Cardiac muscle cell (in vitro differentiated cells and primary cell): ENCODE data around the gene MAPK8IP3. TPM values are rescaled to one million over a fixed set of nuclear protein-coding genes. Genes with fewer than 3 reads are reported as not detected.

Source experiments
- DNase-seq, 2 donors: peaks; one replicate each; pipeline versions ENCODE4 v3.0.0 to v3.0.0-alpha.2; 2010 to 2017; ENCODE audit warnings: low read depth in 1 of 2, low spot score in 1 of 2
- H3K27ac ChIP-seq: fragments of 200-600 bp; sonication (generic); 2 replicates; pipeline ENCODE4 v1.5.1; 2016
- H3K27me3 ChIP-seq: fragments of 200-600 bp; sonication (generic); 2 replicates; pipeline ENCODE4 v1.6.0; 2016; ENCODE audit warnings: control low read depth
- H3K36me3 ChIP-seq: fragments of 200-600 bp; sonication (generic); 2 replicates; pipeline ENCODE4 v1.5.1; 2016; ENCODE audit warnings: control low read depth
- H3K4me1 ChIP-seq: fragments of 200-600 bp; sonication (generic); 2 replicates; pipeline ENCODE4 v1.8.1; 2017; ENCODE audit warnings: low read depth, mild to moderate bottlenecking, mixed run types
- H3K4me3 ChIP-seq: fragments of 200-600 bp; sonication (generic); 2 replicates; pipeline ENCODE4 v1.5.1; 2016; ENCODE audit warnings: mild to moderate bottlenecking
- H3K9me3 ChIP-seq: fragments of 200-600 bp; sonication (generic); 2 replicates; pipeline ENCODE4 v1.5.1; 2017; ENCODE audit warnings: low read depth, mild to moderate bottlenecking, control low read depth
- CTCF ChIP-seq: IDR thresholded peaks from 2 replicates; pipeline ENCODE4 v1.5.1; 2012; ENCODE audit warnings: low read depth, mild to moderate bottlenecking, low read length
- polyA plus RNA-seq: library from polyadenylated mRNA; unstranded; fragments of >200 nt; fragmentation: Nextera tagmentation; extraction: Ambion mirVana; gene quantifications from 2 replicates; pipeline ENCODE4 v1.2.1, GENCODE V29; 2016
- total RNA-seq: library from RNA; depleted of rRNA; stranded (reverse); fragments of >200 nt; gene quantifications from 2 replicates; pipeline ENCODE4 v1.2.3, GENCODE V29; 2016

MAPK8IP3 gene
- total and polyA plus RNA-seq, 2 experiments from 2014 or later: 75.2 to 127 TPM

- Histone ChIP-seq H3K4me1 (no peaks in the 10 kb centered on the region), H3K27me3 (no peaks in the 10 kb centered on the region), H3K9me3 (no peaks in the 10 kb centered on the region), H3K27ac (no peak overlapping the region), H3K4me3 (no peak overlapping the region), H3K36me3 (peaks cover 6% of the 10 kb centered on the region)
- DNase-seq: no peak
- TF ChIP-seq CTCF: no peak
These were observed 82.7 kb downstream of the MAPK8IP3 start for GRCh38 chr16:1788708-1789100.

- Histone ChIP-seq H3K36me3 (peaks cover 6% of the 10 kb centered on the region), H3K27ac (no peak overlapping the region), H3K27me3 (no peaks in the 10 kb centered on the region), H3K9me3 (no peaks in the 10 kb centered on the region), H3K4me1 (no peaks in the 10 kb centered on the region), H3K4me3 (no peak overlapping the region)
- TF ChIP-seq CTCF: no peak
- no peak for DNase-seq
These were observed 83.6 kb downstream of the MAPK8IP3 start for GRCh38 chr16:1789643-1790045.

- TF ChIP-seq CTCF: no peak
- Histone ChIP-seq H3K9me3 (no peaks in the 10 kb centered on the region), H3K4me3 (no peak overlapping the region), H3K27me3 (no peaks in the 10 kb centered on the region), H3K4me1 (no peaks in the 10 kb centered on the region), H3K27ac (no peak overlapping the region), H3K36me3 (peaks cover 6% of the 10 kb centered on the region)
- DNase-seq: no peak
These were observed 84.2 kb downstream of the MAPK8IP3 start for GRCh38 chr16:1790261-1790610.

GRCh38 chr16:1790611-1791255 lies 84.7 kb downstream of the MAPK8IP3 start:
- Histone ChIP-seq H3K27me3 (no peaks in the 10 kb centered on the region), H3K4me3 (no peak overlapping the region), H3K9me3 (no peaks in the 10 kb centered on the region), H3K27ac (no peak overlapping the region), H3K4me1 (no peaks in the 10 kb centered on the region), H3K36me3 (peaks cover 6% of the 10 kb centered on the region)
- no peak for TF ChIP-seq CTCF
- no peak for DNase-seq

- H3K27me3 ChIP-seq: no peaks in the 10 kb centered on the region
- H3K36me3 ChIP-seq: peaks cover 6% of the 10 kb centered on the region
- H3K27ac ChIP-seq: no peak overlapping the region
- no peak for DNase-seq
- H3K4me1 ChIP-seq: no peaks in the 10 kb centered on the region
- TF ChIP-seq CTCF: no peak
- no peak overlapping the region for H3K4me3 ChIP-seq
- H3K9me3 ChIP-seq: no peaks in the 10 kb centered on the region
These were observed 85.4 kb downstream of the MAPK8IP3 start for GRCh38 chr16:1791256-1791942.
